ENCODE data around the gene NXNL1. TPM values are rescaled to one million over a fixed set of nuclear protein-coding genes. Genes with fewer than 3 reads are reported as not detected.

The NXNL1 gene
- total RNA-seq, 4 donors from 2014 or later = not detected

DNA sequence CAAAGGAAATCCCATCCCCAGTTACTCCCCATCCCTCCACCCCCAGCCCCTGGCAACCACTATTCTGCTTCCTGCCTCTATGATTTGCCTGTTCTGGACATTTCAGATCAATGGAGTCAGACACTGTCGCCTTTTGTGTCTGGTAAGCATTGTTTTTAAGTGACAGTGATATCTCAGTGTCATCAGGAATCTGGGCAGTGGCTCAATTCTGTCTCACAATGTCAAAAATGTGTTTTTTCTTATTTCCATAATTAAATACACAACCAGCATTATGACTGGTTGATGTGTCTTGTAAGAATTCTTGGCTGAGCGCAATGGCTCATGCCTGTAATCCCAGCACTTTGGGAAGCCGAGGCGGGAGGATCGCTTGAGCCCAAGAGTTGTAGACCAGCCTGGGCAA lies 30.6 kb upstream of the NXNL1 start:
- no peak for TF ChIP-seq POLR2AphosphoS5 (IDR thresholded peaks at IDR 0.05)
- TF ChIP-seq POLR2A (IDR thresholded peaks at IDR 0.05; ENCODE audit: low read depth) = no peak
- no peak for TF ChIP-seq EP300 (IDR thresholded peaks at IDR 0.05)
- TF ChIP-seq, protein P1, sequence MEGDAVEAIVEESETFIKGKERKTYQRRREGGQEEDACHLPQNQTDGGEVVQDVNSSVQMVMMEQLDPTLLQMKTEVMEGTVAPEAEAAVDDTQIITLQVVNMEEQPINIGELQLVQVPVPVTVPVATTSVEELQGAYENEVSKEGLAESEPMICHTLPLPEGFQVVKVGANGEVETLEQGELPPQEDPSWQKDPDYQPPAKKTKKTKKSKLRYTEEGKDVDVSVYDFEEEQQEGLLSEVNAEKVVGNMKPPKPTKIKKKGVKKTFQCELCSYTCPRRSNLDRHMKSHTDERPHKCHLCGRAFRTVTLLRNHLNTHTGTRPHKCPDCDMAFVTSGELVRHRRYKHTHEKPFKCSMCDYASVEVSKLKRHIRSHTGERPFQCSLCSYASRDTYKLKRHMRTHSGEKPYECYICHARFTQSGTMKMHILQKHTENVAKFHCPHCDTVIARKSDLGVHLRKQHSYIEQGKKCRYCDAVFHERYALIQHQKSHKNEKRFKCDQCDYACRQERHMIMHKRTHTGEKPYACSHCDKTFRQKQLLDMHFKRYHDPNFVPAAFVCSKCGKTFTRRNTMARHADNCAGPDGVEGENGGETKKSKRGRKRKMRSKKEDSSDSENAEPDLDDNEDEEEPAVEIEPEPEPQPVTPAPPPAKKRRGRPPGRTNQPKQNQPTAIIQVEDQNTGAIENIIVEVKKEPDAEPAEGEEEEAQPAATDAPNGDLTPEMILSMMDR (IDR thresholded peaks at IDR 0.05) = no peak
- Histone ChIP-seq H3K9me3 (no peaks in the 10 kb centered on the region), H3K4me3 (no peak overlapping the region), H3K36me3 (peaks cover 0 to 40% (median 22%) of the 10 kb centered on the region in 4 donors), H3K27ac (replicated peaks in 1 of 4) (no peak overlapping the region), H3K4me1 (peaks cover 10 to 30% (median 28%) of the 10 kb centered on the region in 4 donors), H3K27me3 (no peaks in the 10 kb centered on the region)
- 76% methylated on average over 5 of the region's 5 CpGs for WGBS
- DNase-seq (ENCODE audit: extremely low spot score) = no peak
- intact Hi-C loops (cut with DNase I) = no loop called here

DNA sequence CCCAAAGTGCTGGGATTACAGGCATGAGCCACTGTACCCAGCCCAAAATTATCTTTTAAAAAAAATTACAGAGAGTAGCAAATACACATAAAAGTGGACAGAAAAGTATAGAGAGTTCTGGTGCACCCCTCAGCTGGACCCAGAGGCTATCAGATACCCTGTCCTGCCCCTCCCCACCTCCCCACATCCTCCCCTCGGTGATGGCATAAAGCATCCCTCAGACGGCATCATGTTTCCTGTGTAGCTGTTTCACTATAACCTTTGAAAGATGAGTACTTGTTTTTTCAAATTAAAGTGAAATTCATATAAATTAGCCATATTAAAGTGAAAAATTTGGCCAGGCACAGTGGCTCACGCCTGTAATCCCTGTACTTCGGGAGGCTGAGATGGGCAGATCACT lies 29.7 kb upstream of the NXNL1 start:
- no peaks in the 10 kb centered on the region for H3K27me3 ChIP-seq
- no peak overlapping the region for H3K4me3 ChIP-seq
- H3K27ac ChIP-seq (replicated peaks in 1 of 4) = peak overlapping the region in 1 of 4 donors; percentile 24
- TF ChIP-seq POLR2A (IDR thresholded peaks at IDR 0.05; ENCODE audit: low read depth) = no peak
- no peaks in the 10 kb centered on the region for H3K9me3 ChIP-seq
- intact Hi-C loops (cut with DNase I) = no loop called here
- WGBS = 72% methylated on average over 4 of the region's 4 CpGs
- peaks cover 0 to 49% (median 25%) of the 10 kb centered on the region in 4 donors for H3K36me3 ChIP-seq
- no peak for DNase-seq (ENCODE audit: extremely low spot score)
- H3K4me1 ChIP-seq = peaks cover 10 to 24% (median 22%) of the 10 kb centered on the region in 4 donors

DNA sequence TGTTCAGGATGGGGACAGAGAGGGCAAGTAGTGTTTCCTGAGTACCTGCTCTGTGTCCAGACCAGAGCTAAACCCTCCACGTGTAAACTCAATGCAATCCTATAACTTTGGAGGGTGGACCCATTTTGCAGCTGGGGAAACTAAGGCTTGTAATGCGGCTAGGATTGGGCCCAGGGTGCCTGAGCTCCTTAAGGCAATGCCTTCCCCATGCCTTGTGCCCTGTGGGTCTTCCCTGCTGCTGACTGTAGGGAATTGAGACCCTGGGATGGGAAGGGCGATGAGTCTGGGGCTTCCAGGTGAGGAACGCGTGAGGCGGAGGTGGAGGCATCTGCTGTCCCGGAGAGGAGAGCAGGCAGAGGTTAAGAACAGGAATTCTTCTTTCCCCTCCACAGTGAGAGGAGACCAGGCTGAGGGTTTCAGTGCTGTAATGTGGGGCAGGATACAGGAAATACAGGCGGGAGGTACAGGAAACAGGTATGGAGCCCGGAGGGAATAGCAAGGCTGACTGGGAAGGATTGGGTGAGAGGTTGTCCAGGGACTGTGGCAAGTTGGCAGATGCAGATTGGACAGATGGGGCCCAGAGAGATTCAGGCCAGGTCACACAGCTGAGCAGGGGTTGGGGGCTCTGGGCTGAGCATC lies 28.8 kb upstream of the NXNL1 start:
- H3K4me3 ChIP-seq = no peak overlapping the region
- WGBS = 79% methylated on average over 9 of the region's 9 CpGs
- no peaks in the 10 kb centered on the region for H3K27me3 ChIP-seq
- H3K4me1 ChIP-seq = peaks cover 10 to 26% (median 22%) of the 10 kb centered on the region in 4 donors
- intact Hi-C loops (cut with DNase I) = no loop called here
- no peak for DNase-seq (ENCODE audit: extremely low spot score)
- no peak for TF ChIP-seq POLR2A (IDR thresholded peaks at IDR 0.05; ENCODE audit: low read depth)
- H3K27ac ChIP-seq (replicated peaks in 1 of 4) = peak overlapping the region in 3 of 4 donors; percentile 24 to 27 (median 24)
- H3K9me3 ChIP-seq = no peaks in the 10 kb centered on the region
- H3K36me3 ChIP-seq = peaks cover 0 to 53% (median 25%) of the 10 kb centered on the region in 4 donors

DNA sequence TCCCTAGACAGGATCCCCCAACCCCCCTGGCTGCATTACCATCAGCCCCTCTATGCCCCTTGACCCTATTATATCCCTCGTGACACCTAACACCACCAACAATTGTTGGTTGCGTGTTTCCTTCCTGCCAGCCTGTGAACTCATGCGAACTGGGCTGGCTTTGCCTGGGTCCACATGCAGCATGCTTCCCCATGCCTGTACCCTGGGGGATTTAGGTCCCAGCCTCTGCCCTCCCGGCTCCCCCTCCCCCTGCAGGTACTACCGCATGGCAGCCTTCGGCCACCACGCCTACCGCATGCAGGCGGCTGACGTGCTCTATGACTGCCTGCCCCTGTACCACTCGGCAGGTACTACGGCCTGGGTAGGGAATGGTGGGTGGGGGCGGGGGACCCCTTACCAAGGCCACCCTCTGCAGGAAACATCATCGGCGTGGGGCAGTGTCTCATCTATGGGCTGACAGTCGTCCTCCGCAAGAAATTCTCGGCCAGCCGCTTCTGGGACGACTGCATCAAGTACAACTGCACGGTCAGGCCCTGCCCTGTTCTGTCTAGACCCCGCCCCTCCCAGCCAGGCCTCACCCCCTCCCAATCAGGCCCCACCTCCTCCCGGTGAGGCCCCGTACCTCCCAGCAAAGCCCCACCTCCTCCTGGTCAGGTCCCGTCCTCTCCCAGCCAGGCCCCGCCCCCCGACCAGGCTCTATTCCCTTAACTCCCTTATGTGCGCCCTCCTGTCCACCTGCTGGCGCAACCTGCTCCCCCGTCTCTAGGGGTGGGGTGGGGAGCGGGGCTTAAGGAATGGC lies 28.1 kb upstream of the NXNL1 start:
- DNase-seq (ENCODE audit: extremely low spot score) = no peak
- Histone ChIP-seq H3K36me3 (peaks cover 0 to 53% (median 25%) of the 10 kb centered on the region in 4 donors), H3K27ac (replicated peaks in 1 of 4) (peak overlapping the region in 3 of 4 donors; percentile 24 to 27 (median 24))

DNA sequence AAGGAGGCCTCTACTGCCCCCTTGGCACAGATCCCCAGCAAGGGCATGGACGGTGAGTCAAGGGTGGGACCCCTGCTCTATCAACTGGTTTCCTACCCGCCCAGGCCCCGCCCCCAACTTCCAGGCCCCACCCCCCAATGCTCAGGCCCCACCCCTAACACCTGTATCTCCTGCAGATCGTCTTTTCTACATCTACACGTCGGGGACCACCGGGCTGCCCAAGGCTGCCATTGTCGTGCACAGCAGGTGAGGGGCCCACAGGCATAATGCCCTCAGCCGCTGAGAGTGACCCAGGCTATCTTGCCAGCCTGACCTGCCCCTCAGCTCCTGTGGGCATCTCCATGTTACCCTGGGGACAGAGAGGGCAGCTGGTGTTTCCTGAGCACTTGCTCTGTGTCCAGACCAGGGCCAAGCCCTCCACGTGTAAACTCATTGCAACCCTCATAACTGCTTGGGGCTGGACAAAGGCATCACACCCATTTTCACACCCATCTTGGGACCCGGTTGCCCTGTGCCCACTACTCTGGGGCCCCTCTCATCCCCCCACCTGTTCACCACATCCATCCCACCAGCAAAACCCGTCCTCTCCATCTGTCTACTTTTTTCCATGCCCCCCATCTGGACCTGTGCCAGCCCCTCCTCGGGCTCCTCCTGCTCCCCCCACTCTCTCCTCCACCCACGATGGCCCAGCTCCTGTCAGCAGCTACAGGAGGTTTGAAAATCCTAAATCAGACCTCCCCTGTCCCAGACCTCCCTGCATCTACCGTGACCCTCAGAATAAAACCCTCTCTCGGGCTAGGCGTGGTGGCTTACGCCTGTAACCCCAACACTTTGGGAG lies 26.8 kb upstream of the NXNL1 start:
- intact Hi-C loops (cut with DNase I) = no loop called here
- no peak overlapping the region for H3K27ac ChIP-seq (replicated peaks in 1 of 4)
- no peak for DNase-seq (ENCODE audit: extremely low spot score)
- no peaks in the 10 kb centered on the region for H3K27me3 ChIP-seq
- TF ChIP-seq POLR2AphosphoS5 (IDR thresholded peaks at IDR 0.05) = no peak
- no peak for TF ChIP-seq POLR2A (IDR thresholded peaks at IDR 0.05; ENCODE audit: low read depth)
- no peak for TF ChIP-seq EP300 (IDR thresholded peaks at IDR 0.05)
- TF ChIP-seq, protein P1 (IDR thresholded peaks at IDR 0.05) = no peak
- peaks cover 0 to 53% (median 25%) of the 10 kb centered on the region in 4 donors for H3K36me3 ChIP-seq
- peaks cover 10 to 26% (median 22%) of the 10 kb centered on the region in 4 donors for H3K4me1 ChIP-seq
- H3K4me3 ChIP-seq = no peak overlapping the region
- 76% methylated on average over 15 of the region's 18 CpGs for WGBS
- no peaks in the 10 kb centered on the region for H3K9me3 ChIP-seq

More for the DNA sequence above, 28.1 kb upstream of the NXNL1 start:
- peaks cover 10 to 26% (median 22%) of the 10 kb centered on the region in 4 donors for H3K4me1 ChIP-seq
- TF ChIP-seq, protein P1 (IDR thresholded peaks at IDR 0.05) = no peak
- TF ChIP-seq POLR2AphosphoS5 (IDR thresholded peaks at IDR 0.05) (no peak), POLR2A (IDR thresholded peaks at IDR 0.05; ENCODE audit: low read depth) (no peak), EP300 (IDR thresholded peaks at IDR 0.05) (no peak)
- no peaks in the 10 kb centered on the region for H3K9me3 ChIP-seq
- H3K27me3 ChIP-seq = no peaks in the 10 kb centered on the region
- peak overlapping the region in 3 of 4 donors; percentile 1 to 24 (median 18) for H3K4me3 ChIP-seq
- intact Hi-C loops (cut with DNase I) = no loop called here
- 56% methylated on average over 23 of the region's 31 CpGs for WGBS
